K562 treated with DMSO at 1 percent for 24 hours (cell line): Measurements from ENCODE around the gene PHGDH. TPM values are rescaled to one million over a fixed set of nuclear protein-coding genes. Genes with fewer than 3 reads are reported as not detected.

Experiments
- total RNA-seq: library from RNA; unstranded; fragments of 300-600 nt; gene quantifications from 2 replicates; pipeline ENCODE4 v1.2.3, GENCODE V29; 2022; ENCODE audit warnings: low read depth; ENCODE audit not compliant: insufficient read depth

Gene PHGDH
- 1,163 and 1,214 TPM in 2 replicates for total RNA-seq

GRCh38 chr1:119711804-119712341 is at the start of gene PHGDH:
PHGDH (plus strand) TSS chr1:119711934; CDS start chr1:119712023, 89 bp downstream.

GRCh38 chr1:119768778-119769177 is 57.0 kb downstream of the PHGDH start, which contains the start of gene HMGCS2:
HMGCS2 (minus strand) TSS chr1:119768905; CDS start chr1:119768844, 61 bp downstream.

Other genes starting within 250 kb of the PHGDH start
- not detected in 2 replicates for gene HSD3B1, start 204.7 kb upstream of the PHGDH start, total RNA-seq
- 8.6 and 9.2 TPM in 2 replicates for gene ZNF697, start 63.7 kb upstream of the PHGDH start, total RNA-seq
- gene HMGCS2, start 57.0 kb downstream of the PHGDH start, total RNA-seq: not detected in 2 replicates
- gene REG4, start 99.5 kb downstream of the PHGDH start, total RNA-seq: not detected in 2 replicates
- not detected in 2 replicates for gene ADAM30, start 184.6 kb downstream of the PHGDH start, total RNA-seq